Panc1 (cell line): ENCODE results near the gene RIPOR3. TPM values are rescaled to one million over a fixed set of nuclear protein-coding genes. Genes with fewer than 3 reads are reported as not detected.
"Not testable (repeated sequence)": the region's sequence is repeated elsewhere in the genome, so short reads cannot be mapped to it uniquely, and the experiment has no call there.

Experiments used
- ATAC-seq: fragments of 200-7000 bp; cut with Tn5 transposase; 2 replicates; pipeline ENCODE4 v1.9.1; 2020; ENCODE audit warnings: mild to moderate bottlenecking, moderate library complexity
- BruUV-seq: library from RNA; stranded (reverse); fragments of 400-500 nt; replicated peaks from 2 replicates; lab custom pipeline; 2021; lab: Mats Ljungman, UMichigan
- CTCF ChIA-PET: fragments of 300-600 bp; sonication (Branson Sonifier 250); formaldehyde crosslinking; loops from one replicate; lab custom pipeline; 2022; ENCODE audit warnings: antibody characterized with exemption; lab: Charles Lee
- POLR2A ChIA-PET: fragments of 300-600 bp; sonication (Branson Sonifier 250); formaldehyde crosslinking; loops from one replicate; lab custom pipeline; 2022; ENCODE audit warnings: antibody characterized with exemption; lab: Charles Lee
- DNase-seq: peaks from one replicate; pipeline ENCODE4 v3.0.0-alpha.2; 2010; ENCODE audit warnings: low read depth, low spot score
- H3K27ac ChIP-seq: 2 replicates; pipeline ENCODE4 v1.5.1; 2011; ENCODE audit warnings: mild to moderate bottlenecking, low read length, inconsistent platforms
- H3K27me3 ChIP-seq: fragments of 200-500 bp; sonication (Bioruptor generic); 2 replicates; pipeline ENCODE4 v1.6.0; 2014; ENCODE audit warnings: low read length, inconsistent platforms; ENCODE audit not compliant: control insufficient read depth, insufficient read depth
- H3K36me3 ChIP-seq: fragments of 200-500 bp; sonication (Bioruptor generic); 2 replicates; pipeline ENCODE4 v1.5.1; 2014; ENCODE audit warnings: inconsistent platforms, mild to moderate bottlenecking, low read length, moderate library complexity; ENCODE audit not compliant: control insufficient read depth, insufficient read depth
- H3K4me1 ChIP-seq: 2 replicates; pipeline ENCODE4 v1.5.1; 2011; ENCODE audit warnings: inconsistent platforms, mild to moderate bottlenecking, low read length, moderate library complexity; ENCODE audit not compliant: control insufficient read depth, insufficient read depth
- H3K4me3 ChIP-seq, 2 experiments: 2 replicates each; pipeline ENCODE4 v1.5.1; 2011 to 2012; ENCODE audit warnings: low read depth in 2 of 2, low read length in 2 of 2, mild to moderate bottlenecking in 2 of 2, inconsistent platforms in 1 of 2, moderate library complexity in 1 of 2
- H3K9me3 ChIP-seq: fragments of 200-500 bp; sonication (Bioruptor generic); 2 replicates; pipeline ENCODE4 v1.5.1; 2014; ENCODE audit warnings: low read depth, mild to moderate bottlenecking, inconsistent platforms, low read length, moderate library complexity; ENCODE audit not compliant: control insufficient read depth, insufficient read depth
- CTCF ChIP-seq: fragments of 450-650 bp; IDR thresholded peaks from 2 replicates; pipeline ENCODE4 v1.5.1; 2017; ENCODE audit warnings: mild to moderate bottlenecking
- POLR2AphosphoS5 ChIP-seq: IDR thresholded peaks from 2 replicates; pipeline ENCODE4 v1.6.1; 2012; ENCODE audit warnings: mild to moderate bottlenecking, low read depth, low read length, moderate library complexity
- REST ChIP-seq, 2 experiments: IDR thresholded peaks; 2 replicates each; pipeline ENCODE4 v1.6.1; 2011 to 2012; ENCODE audit warnings: low read depth in 2 of 2, control low read depth in 1 of 2, low read length in 1 of 2, mild to moderate bottlenecking in 1 of 2, moderate library complexity in 1 of 2; ENCODE audit not compliant: insufficient read depth in 1 of 2
- SIN3A ChIP-seq: IDR thresholded peaks from 2 replicates; pipeline ENCODE4 v1.6.1; 2012; ENCODE audit warnings: low read depth, mild to moderate bottlenecking, low read length, moderate library complexity, borderline replicate concordance; ENCODE audit not compliant: insufficient read depth
- TCF7L2 ChIP-seq: IDR thresholded peaks from 2 replicates; pipeline ENCODE4 v1.6.1; 2011; ENCODE audit warnings: mild to moderate bottlenecking, low read depth, low read length, inconsistent platforms
- in situ Hi-C: cut with HindIII; loops from 2 replicates; pipeline ENCODE4 v1.10.0; 2016; ENCODE audit warnings: low sequenced_read_pairs, low pct_unique_long_range_greater_than_20kb
- intact Hi-C: fragments of 100-400 bp; cut with micrococcal nuclease; formaldehyde crosslinking; loops from one replicate; pipeline ENCODE4 v1.10.0; 2022; ENCODE audit not compliant: unreplicated experiment
- total RNA-seq: library from RNA; stranded (reverse); gene quantifications from one replicate; pipeline ENCODE4 v1.2.1, GENCODE V29; 2021; ENCODE audit not compliant: unreplicated experiment

Gene RIPOR3
- total RNA-seq, 1 experiment from 2014 or later, result 92.5 TPM

- Histone ChIP-seq H3K27me3 (no peaks in the 10 kb centered on the region), H3K4me1 (peaks cover 65% of the 10 kb centered on the region), H3K4me3 (no peak overlapping the region; a peak in 1 of 4 replicates), H3K36me3 (no peaks in the 10 kb centered on the region), H3K9me3 (peaks cover 4% of the 10 kb centered on the region; the same call in 1 of the 2 replicates), H3K27ac (peak overlapping the region; percentile 95)
- peak; percentile 92 for ATAC-seq
- CTCF ChIA-PET, result interaction anchor here (0.6 to 0.7 kb wide), 2 partner anchors 91 to 116 kb away, joined by 3 read pairs; no protein-coding TSS in a partner anchor
- in situ Hi-C loops, result no loop called here
- BruUV-seq, result TSS peak; percentile 41
- intact Hi-C loops, result no loop called here
- POLR2A ChIA-PET, result interaction anchor here (0.6 to 0.7 kb wide), 3 partner anchors 13 to 89 kb away, joined by 3 read pairs; no protein-coding TSS in a partner anchor
- TF ChIP-seq TCF7L2 (peak; percentile 62), REST (IDR thresholded peaks at IDR 0.05; ENCODE audit: insufficient read depth in 1 of 2, low read depth in 2 of 2, low read length in 1 of 2) (peak; percentile 11 to 67; a peak in 2 of 4 replicates), SIN3A (peak; percentile 64; the same call in 1 of the 2 replicates), CTCF (no peak), POLR2AphosphoS5 (peak; percentile 95)
- peak; percentile 98 for DNase-seq
These were observed 45.9 kb downstream of the RIPOR3 start for GRCh38 chr20:50645253-50646068.

- ChIA-PET POLR2A (no interaction called here), CTCF (no interaction called here)
- Histone ChIP-seq H3K4me1 (peaks cover 84% of the 10 kb centered on the region), H3K36me3 (no peaks in the 10 kb centered on the region), H3K4me3 (no peak overlapping the region), H3K27ac (peak overlapping the region; percentile 95), H3K27me3 (no peaks in the 10 kb centered on the region), H3K9me3 (peaks cover 4% of the 10 kb centered on the region; the same call in 1 of the 2 replicates)
- DNase-seq, result no peak
- ATAC-seq, result no peak
- in situ Hi-C loops (no loop called here), intact Hi-C loops (no loop called here)
- BruUV-seq, result no TSS peak
- TF ChIP-seq POLR2AphosphoS5 (no peak), TCF7L2 (no peak)
These were observed 49.0 kb downstream of the RIPOR3 start for GRCh38 chr20:50642288-50642803.

GRCh38 chr20:50641625-50642287, 49.6 kb downstream of the RIPOR3 start:
- DNase-seq, H3K4me3 ChIP-seq, H3K9me3 ChIP-seq, H3K36me3 ChIP-seq, POLR2A ChIA-PET, in situ Hi-C loops, CTCF ChIA-PET, intact Hi-C loops, H3K27me3 ChIP-seq: not testable (repeated sequence)
- Histone ChIP-seq H3K27ac (peak overlapping the region; percentile 95), H3K4me1 (peaks cover 89% of the 10 kb centered on the region)
- BruUV-seq, result TSS peak; percentile 71
- 0 out of 2 replicates have a peak, but pooled peaks have one; percentile 22 for ATAC-seq

GRCh38 chr20:50639971-50640711, 51.2 kb downstream of the RIPOR3 start:
- H3K9me3 ChIP-seq, CTCF ChIA-PET, H3K27me3 ChIP-seq, BruUV-seq, DNase-seq, intact Hi-C loops, in situ Hi-C loops, H3K4me3 ChIP-seq, H3K36me3 ChIP-seq: not testable (repeated sequence)
- Histone ChIP-seq H3K27ac (peak overlapping the region; percentile 95), H3K4me1 (peaks cover 89% of the 10 kb centered on the region)
- POLR2A ChIA-PET, result interaction anchor here (0.6 kb wide), 1 partner anchor 49 kb away, joined by 21 read pairs; no protein-coding TSS in a partner anchor
- ATAC-seq, result peak; percentile 33
